NOMO-1 treated with DMSO at 0.1 percent for 48 hours (cell line): ENCODE results near the gene AQP6.
A peak's percentile ranks its signal among the peaks of the same experiment; 100 is the strongest.
"Not testable (repeated sequence)": the region's sequence is repeated elsewhere in the genome, so short reads cannot be mapped to it uniquely, and the experiment has no call there.

Source experiments
- DNase-seq: peaks from one replicate; lab custom pipeline; 2025; ENCODE audit not compliant: unreplicated experiment; lab: John Stamatoyannopoulos, UW

AQP6 gene

DNA sequence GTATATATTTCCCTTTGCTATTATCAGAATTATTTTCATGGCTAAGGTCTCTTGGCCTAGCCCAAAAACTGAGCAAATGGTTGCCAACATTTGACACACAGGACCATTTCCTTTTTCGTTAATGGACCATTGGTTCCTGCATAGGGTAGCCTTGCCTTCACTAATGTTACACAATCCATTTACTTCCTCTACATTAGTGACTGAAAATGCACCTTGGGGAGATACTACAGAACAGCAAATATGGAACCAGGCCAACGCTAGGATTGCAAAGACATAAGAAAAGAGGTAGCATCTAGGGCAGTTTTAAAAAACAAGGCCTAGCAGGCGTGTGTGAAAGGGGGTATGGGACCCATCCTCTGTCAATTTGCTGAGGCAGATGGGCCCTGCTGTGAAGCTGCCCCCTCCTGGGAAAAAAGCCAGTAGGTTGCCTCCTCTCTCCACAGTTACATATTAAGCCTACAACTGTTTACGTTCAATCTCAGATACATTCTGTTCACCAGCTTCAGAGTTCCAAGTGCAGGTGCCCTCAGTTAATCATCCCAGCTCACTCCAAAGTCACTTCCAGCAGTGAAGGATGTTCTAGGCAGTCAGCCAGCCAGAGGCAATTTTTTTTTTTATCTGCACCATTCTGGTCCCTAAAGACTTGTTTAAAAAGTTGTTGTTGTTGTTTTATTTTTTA lies 15.0 kb downstream of the AQP6 start:
- peak; percentile 91 for DNase-seq

DNA sequence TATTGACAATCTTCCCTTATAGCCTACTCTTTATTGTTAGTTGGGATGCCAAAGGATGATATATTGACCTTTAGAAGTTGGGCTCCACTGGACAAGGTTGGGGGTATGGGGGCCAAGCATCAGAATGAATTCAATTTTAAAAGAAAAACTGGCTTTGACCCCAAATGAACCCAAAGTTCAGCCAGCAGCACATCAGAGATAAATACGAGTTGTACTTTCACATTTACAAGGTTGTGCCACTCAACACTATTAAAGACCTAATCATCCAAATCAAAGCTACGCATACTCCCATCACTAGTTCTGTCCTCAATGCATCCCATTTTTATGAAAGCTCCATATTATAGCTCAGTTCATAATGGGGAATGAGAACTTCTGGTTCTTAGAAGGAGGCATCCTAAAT lies 16.7 kb downstream of the AQP6 start:
- not testable (repeated sequence) for DNase-seq

DNA sequence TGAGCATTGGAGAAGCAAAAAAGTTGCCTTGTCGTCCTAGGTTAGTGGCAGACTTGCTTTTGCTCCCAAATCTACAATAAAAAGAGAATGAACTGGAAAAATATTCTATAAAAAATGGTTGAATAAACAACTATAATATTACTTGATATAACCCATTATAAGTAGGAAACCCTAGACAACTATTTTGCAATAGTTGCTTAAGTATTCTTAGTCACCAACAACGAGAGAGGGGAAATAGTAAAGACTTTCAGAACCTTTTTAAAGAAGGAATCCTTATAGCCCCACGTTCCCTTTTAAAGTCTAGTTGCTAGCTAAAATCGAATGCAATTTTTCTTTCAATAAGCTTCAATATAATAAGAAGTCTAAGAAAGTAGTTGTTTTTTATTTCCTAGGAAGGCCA lies 17.5 kb downstream of the AQP6 start:
- DNase-seq, result peak; percentile 82

DNA sequence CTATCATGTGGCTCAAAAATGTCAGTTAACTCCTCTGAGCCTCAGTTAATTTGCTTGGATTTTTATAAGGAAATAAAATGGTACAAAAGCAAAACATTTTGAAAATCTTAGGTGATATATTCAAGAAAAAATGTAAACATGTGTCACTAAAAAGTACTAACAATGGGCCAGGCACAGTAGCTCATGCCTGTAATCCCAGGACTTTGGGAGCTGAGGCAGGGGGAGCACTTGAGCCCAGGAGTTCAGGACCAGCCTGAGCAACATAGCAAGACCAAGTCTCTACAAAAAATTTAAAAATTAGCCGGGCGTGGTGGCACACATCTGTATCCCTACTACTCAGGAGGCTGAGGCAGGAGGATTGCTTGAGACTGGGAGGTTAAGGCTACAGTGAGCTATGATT lies 25.7 kb downstream of the AQP6 start:
- DNase-seq, result no peak

DNA sequence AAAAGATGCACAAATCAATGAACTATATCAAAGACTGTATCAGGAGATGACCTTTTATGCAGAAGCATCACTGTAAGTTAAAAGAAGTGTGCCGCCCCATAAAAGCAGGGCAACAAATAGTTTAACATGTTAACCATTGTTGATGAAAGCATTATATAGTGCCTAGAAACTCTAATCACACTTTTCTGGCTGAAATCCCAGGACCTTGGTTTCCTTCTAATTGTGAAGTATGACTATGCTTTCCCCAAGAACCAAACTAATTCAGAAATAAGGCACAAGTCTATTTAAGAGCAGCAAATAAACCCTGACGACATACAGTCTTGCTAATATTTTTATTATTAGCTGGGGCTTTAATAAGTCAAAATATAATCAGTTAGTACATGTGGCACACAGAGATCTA lies 30.8 kb downstream of the AQP6 start:
- no peak for DNase-seq

DNA sequence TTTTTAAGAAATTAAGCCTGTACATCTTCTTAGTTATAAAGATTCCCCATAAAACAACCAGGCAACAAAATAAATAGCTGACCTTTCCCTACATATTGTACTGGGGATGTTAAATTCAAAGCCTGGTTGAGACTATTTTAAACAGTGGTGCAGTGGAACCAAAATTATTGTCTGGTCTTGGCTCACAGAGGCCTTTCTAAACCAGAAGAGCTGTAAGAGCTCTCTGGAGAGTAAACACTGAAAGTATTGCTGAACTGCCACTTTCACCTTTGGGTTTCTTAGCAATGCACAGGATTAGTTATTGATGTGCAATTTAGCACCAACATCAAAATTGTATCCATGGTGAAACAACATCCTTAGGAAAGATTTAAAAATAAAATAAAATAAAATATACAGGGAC lies 31.9 kb downstream of the AQP6 start:
- no peak for DNase-seq

DNA sequence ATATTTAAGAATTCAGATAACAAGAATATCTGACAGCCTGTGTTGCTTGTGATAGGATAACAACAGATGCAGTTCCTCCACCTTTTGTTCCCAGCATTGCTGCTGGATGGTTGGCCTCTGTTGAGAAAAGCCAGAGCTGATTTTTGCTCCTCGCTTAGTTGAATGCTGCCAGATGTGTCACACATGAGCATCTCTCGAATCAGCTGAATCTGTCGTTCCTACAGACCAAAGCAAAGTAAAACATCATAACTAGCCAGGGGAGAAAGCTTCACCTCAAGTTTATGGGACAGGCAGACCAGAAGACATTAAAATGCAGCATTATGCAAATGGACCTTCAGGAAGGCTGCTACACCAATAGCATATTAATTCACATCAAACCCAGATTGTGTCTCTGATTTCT lies 32.4 kb downstream of the AQP6 start:
- DNase-seq, result no peak

DNA sequence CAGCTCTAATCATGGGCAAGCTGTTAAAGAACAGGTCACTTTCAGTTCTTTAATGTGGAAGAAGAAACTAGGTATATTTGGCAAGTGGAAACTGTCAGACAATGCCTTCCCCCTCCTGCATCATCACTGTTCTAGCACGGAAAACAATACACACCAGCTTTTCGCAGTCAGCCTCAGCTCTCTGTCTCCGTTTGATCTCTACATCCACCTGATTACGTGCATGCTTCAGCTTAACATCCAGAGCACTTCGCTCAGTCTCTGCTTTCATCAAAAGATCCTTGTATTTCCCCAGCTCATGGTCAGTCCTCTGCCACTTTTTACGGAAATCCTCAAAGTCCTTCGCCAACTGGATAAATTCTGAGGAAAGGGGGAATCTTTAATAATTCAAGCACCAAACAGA lies 33.5 kb downstream of the AQP6 start:
- no peak for DNase-seq

DNA sequence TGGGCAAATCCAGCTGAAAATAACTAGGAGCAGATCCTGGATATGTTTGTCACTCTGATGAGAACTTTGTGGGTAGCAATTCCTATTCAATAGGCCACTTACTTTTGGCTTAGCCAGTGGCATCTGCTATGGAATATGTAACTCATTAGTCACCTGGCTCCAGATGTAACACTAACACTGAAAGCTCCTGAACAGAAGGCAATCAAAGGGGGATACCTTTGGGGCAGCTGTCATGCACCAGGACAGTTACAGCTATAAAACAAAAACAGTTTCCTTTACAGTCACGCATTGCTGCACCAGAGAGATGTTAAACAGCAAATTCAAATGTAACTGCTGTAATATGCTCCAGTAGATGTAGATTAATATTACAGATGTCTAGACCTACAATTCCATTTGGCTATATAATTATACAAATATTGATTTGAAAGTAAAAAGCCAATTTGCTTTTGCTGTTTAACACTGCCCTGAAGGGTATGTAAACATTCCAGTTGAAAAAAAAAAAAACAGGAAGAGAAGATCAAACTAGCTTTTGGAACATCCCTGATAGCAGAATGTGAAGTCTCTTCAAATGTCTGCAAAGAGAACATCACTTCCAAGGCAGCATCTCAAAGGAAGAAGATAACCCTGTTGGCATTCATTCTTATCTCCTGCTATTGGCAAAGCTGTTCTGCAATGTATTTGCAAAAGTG lies 34.2 kb downstream of the AQP6 start:
- no peak for DNase-seq

DNA sequence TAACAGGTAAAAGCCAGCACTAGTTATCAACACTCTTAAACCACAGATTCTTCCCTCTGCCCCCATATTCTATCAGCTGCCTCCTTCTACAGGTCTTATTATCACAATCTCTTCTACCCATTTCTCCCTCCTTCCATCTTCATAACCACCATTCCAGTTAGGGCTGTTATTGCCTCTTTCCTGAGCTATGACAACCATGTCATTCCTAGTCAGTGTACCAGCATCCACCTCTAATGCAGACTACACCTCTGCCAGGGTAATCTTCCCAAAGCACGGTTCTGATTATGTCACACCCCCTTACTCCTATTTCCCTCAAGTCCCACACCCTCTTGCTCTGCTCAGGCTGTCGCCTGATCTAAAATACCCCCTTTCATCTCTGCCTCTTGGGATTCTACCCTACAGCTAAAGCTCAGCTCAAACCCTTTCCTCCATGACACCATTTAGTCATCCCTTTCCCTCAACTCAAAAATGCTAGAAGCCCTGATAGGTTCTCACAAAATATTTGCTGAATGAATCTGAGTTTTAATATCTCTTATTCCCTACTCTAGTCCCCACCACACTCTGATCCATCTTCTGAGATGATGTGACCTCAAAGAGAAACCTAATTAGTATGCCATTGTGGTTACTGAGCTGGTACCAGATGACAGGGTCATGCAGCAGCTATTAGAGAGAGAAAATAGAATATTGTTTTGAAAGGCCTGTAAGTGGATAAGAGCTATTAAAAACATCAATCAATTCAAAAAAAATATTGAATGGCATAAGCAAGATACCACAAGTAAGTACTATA lies 40.8 kb downstream of the AQP6 start:
- DNase-seq, result no peak

DNA sequence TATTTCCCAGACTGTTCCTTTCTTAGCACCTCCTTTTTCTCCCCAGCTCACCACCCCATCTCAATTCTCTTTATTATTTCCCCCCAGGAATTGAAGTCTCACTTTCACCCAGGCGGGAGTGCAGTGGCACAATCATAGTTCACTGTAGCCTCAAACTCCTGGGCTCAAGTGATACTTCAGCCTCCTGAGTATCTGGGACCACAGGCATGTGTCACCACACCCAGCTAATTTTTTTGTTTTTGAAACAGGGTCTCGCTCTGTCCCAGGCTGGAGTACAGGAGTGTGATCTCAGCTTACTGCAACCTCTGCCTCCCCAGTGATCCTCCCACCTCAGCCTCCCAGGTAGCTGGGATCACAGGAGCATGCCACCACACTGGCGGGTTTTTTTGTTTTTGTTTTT lies 41.6 kb downstream of the AQP6 start:
- no peak for DNase-seq

DNA sequence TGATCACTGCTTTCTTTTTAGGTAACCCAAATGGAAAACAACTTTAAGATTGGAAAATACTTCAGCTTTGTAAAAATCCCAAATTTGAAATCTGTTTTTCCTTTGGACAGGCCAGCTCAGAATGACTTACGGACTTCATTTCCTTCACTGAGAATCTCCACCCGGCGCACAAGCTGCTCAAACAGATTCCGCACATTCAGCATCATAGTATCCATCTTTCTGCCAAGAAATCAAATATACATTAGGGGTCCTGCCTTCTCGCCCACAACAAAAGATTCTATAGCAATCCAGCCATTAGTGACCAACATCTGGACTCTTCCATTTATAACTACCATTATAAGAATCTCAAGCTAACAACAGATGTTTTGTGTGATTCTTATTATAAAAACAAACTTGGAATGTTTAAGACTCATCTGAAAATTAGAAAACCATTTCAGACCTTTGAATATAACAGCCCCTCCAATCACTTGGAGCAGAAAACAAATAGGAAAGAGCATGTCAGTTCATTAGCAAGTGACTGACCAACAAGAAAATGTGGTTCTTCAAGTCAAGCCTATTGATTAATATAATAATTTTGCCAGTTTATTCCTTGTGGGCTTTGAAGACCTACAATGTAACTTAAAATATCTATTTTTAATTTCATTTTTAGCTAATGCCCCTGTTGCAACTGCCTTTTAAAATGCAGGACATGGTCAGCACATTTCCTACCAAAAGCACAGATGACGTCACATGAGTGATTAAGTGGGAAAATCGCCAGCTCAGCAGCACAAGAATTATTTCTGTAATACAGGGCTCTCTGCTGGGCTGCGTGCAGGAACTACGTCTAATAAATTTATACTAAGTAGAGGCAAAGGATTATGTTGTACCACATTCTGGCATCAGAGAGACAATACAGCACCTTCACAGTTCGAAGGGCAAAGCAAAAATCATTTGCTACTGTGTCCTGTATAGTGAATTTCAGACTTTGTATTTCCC lies 44.0 kb downstream of the AQP6 start:
- DNase-seq, result no peak

DNA sequence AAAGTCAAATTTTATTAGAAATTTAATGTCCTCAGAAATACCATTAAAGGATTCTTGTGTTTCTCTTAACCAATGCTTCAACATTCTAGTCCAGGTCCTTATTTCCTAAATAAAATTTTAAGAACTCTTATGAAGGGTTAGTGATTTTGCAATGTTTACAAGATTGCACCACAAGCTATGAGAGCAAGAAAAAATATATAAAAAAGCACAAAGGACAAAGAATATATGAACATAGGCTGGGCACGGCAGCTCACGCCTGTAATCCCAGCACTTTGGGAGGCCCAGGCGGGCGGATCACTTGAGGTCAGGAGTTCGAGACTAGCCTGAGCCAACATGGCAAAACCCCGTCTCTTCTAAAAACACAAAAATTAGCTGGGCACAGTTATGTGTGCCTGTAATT lies 44.9 kb downstream of the AQP6 start:
- DNase-seq, result peak; percentile 39

DNA sequence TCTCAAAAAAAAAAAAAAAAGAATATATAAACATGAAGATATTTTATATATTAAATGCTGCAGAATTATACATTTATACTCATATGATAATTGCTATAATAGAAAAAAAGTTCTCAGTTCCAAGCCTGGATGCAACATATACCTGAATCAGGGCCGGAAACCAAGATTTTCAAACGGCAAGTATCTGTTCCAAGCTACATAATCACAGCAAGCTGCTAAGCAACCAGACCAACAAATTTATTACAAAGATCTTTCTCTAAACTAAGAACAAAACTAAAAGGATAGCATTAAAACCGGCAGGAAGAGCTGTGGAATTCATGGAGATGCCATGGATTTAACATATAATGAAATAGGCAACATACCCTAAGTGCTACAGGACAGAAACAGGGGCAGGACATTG lies 45.4 kb downstream of the AQP6 start:
- no peak for DNase-seq

DNA sequence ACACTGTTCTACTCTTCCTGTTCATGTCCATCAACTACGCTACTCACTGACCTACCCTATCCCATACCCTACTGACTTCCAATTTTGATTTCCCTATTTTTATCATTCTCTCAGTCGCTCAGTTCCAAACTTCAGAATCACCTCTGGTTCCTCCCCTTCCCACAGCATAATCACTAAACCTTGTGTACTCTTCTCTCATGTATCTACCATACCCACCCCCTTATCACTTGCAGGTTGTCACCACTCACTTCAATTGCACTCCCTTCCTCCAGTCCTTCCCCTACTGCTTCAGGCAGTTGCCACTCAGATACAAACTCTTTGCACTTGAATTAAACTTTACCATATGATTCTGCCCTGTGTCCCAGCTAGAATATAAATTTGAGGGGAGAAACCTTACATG lies 46.2 kb downstream of the AQP6 start:
- DNase-seq, result no peak

DNA sequence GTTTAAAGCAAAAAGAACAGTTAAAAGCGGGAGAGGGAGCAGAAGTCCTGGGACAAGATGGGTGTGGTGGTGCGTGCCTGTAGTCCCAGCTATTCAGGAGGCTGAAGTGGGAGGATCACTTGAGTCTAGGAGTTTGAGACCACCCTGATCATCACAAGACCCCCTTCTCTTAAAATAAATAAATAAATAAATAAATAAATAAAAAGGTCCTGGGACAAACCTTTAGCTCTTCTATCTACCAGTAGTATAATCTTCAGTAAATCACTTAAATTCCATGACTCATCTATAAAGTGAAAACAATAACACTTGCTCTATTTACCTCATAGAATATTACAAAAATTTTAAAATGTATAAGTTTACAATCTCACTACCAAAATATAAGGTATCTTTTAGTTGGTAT lies 46.8 kb downstream of the AQP6 start:
- DNase-seq, result no peak

DNA sequence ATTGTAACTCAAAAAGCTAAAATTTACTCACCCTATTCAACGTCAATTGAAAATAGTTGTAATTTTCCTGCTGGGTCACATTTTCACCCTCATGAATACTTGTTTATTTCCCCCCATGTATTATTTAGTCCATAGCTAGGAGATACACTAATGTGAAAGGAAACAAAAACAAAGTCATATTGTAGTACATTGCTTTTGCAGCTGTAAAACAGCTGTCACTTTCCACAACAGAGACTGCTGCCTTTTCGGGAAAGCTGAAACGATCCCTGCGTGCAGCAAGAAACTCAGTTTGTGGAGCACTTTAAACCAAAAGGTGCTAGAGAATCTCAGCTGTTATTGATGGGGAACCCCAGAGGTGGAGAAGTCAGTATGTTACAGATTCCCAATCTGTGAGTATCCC lies 48.3 kb downstream of the AQP6 start:
- DNase-seq, result no peak

DNA sequence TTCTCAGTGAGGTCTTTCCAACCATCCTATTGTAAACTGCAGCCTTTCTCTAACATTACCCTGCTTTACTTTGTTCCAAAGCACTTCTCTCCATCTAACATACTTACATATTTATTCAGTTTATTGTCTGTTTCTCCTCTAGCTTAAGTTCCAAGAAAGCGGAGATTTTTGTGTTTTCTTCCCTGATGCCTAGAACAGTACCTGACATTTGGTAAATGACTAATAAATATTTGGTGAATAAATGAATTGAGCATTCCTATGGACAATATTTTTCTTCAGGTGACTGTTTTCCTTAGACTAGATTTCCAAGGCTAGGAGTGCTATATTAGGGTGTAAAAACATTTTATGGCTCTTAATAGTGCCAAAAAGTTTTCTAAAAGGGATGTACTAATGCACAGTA lies 50.2 kb downstream of the AQP6 start:
- no peak for DNase-seq

DNA sequence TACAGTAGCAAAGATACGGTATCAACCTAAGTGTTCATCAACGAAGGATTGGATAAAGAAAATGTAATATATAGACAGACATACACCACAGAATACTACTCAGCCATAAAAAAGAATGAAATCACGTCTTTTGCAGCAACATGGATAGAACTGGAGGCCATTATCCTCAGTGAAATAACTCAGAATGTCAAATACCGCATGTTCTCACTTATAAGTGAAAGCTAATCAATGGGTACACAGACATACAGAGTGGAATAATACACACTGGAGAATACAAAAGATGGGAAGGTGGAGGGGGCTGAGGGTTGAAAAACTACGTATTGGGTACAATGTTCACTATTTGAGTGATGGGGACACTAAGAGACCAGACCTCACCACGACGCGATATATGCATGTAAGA lies 51.5 kb downstream of the AQP6 start:
- DNase-seq, result no peak

DNA sequence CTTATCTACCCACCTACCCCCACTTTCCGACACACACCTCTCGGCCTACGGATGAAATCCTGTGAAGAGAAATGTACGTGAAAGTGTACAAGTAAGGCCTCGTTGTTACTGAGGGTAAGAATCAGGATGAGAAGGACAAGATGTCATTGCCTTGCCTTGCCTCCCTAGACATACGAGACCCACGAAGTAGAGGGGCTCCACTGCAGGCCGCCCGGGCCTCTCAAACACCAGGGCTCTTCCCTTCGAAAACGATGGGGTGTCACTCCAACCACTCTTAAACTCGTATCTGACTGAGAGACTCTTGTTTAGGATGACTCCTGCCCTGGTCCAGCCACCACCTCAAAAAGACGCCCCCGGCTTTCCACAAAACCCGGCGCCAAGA lies 52.0 kb downstream of the AQP6 start:
- no peak for DNase-seq
